HCEC 1CT (cell line): ENCODE data around the gene RHBDL1.

ENCODE experiments used
- DNase-seq: peaks from one replicate; pipeline ENCODE4 v3.0.0-alpha.2; 2017

Gene RHBDL1

GRCh38 chr16:708019-708418, 32.5 kb downstream of the RHBDL1 start:
- DNase-seq, result no peak

GRCh38 chr16:708959-709358, 33.5 kb downstream of the RHBDL1 start:
- no peak for DNase-seq

GRCh38 chr16:709566-710499, 34.4 kb downstream of the RHBDL1 start:
- DNase-seq, result peak; percentile 71

GRCh38 chr16:710500-711075, 35.1 kb downstream of the RHBDL1 start:
- DNase-seq, result no peak

- no peak for DNase-seq
These were observed 35.6 kb downstream of the RHBDL1 start for GRCh38 chr16:711084-711483.

GRCh38 chr16:711548-712320, 36.3 kb downstream of the RHBDL1 start:
- DNase-seq, result peak; percentile 66

GRCh38 chr16:712740-713250, 37.3 kb downstream of the RHBDL1 start:
- DNase-seq, result peak; percentile 98

- DNase-seq, result no peak
These were observed 38.6 kb downstream of the RHBDL1 start for GRCh38 chr16:714079-714478.

- DNase-seq, result peak; percentile 88
These were observed 39.3 kb downstream of the RHBDL1 start, which contains the start of gene METRN for GRCh38 chr16:714558-715476. Gene METRN (plus strand): TSS chr16:715118. CDS start chr16:715290, 172 bp downstream.

- peak; percentile 36 for DNase-seq
These were observed 40.2 kb downstream of the RHBDL1 start for GRCh38 chr16:715477-716199.

- DNase-seq, result peak; percentile 22
These were observed 40.7 kb downstream of the RHBDL1 start for GRCh38 chr16:716200-716568.

GRCh38 chr16:716768-717325, 41.4 kb downstream of the RHBDL1 start:
- no peak for DNase-seq

- no peak for DNase-seq
These were observed 42.2 kb downstream of the RHBDL1 start for GRCh38 chr16:717450-718245.

GRCh38 chr16:718389-718788, 42.9 kb downstream of the RHBDL1 start:
- no peak for DNase-seq

- DNase-seq, result no peak
These were observed 43.5 kb downstream of the RHBDL1 start for GRCh38 chr16:718922-719321.

- DNase-seq, result no peak
These were observed 44.5 kb downstream of the RHBDL1 start for GRCh38 chr16:719815-720446.

GRCh38 chr16:720447-720989, 45.0 kb downstream of the RHBDL1 start:
- peak; percentile 57 for DNase-seq

GRCh38 chr16:720990-721764, 45.7 kb downstream of the RHBDL1 start, which contains the start of gene ANTKMT:
Gene ANTKMT (plus strand): TSS chr16:721146. CDS start chr16:721275, 129 bp downstream.
- DNase-seq, result peak; percentile 78
